ENCODE results near the gene THSD4.
A peak's percentile ranks its signal among the peaks of the same experiment; 100 is the strongest.

THSD4 gene

DNA sequence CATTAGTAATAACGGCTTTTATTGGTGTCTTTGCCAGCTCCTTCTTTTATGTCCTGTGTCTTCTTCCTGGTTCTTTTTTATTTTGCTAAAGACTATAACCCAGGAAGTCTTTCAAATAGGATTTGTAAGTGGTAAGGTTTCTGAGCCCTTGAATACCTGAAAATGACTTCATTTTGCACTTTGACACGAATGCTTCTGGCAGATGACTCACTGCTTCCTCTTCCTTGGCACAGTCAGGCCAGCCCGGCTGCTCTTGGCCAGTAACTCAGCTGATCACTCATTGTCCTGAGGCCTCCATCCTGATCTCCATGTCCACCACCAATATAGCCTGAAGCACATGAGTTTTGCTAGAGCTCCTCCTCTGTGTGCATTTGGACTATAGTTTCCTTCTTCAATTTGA lies 646.4 kb downstream of the THSD4 start:
- peak; percentile 91 for FAIRE-seq
- DNase-seq (ENCODE audit: low spot score): peak; percentile 88

- FAIRE-seq: no peak
- no peak for DNase-seq (ENCODE audit: low spot score)
These were observed 652.9 kb downstream of the THSD4 start for GRCh38 chr15:71768184-71768583.

- DNase-seq (ENCODE audit: low spot score) (no peak), FAIRE-seq (no peak)
These were observed 658.1 kb downstream of the THSD4 start for GRCh38 chr15:71773206-71773859.

DNA sequence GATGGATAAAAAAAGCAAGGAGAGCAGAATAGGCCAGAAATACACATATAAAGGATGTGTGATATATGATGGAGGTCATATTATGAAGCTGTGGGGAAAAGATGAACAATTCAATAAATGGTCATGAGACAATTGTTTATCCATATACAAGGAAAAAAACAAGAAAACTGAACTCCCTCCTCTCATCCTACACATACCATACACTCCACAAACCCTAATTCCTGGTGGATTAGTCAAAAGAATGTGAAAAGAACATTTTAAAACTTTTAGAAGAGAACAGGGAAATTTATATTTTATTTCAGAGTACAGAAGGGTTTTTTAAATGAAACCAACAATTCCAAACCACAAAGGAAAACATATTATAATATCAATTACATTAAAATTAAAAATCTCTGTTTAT lies 660.6 kb downstream of the THSD4 start:
- FAIRE-seq: no peak
- no peak for DNase-seq (ENCODE audit: low spot score)

DNA sequence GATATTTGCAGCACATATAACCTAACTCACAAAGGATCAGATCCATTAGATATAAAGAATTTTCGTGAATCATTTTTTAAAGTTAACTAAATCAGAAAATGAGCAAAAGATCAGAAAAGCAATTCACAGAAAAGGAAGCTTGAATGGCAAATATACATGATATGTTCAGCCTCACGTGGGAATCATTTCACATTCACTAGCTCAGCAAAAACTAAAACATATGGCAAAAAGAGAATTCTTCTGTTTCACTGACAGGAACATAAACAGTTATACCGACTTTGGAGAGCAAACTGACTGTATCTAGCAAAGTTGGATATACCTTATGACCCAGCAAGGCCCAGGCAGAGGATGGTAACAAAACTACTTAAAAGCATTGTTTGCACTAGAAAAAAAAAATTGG lies 661.0 kb downstream of the THSD4 start:
- no peak for FAIRE-seq
- DNase-seq (ENCODE audit: low spot score): no peak

DNA sequence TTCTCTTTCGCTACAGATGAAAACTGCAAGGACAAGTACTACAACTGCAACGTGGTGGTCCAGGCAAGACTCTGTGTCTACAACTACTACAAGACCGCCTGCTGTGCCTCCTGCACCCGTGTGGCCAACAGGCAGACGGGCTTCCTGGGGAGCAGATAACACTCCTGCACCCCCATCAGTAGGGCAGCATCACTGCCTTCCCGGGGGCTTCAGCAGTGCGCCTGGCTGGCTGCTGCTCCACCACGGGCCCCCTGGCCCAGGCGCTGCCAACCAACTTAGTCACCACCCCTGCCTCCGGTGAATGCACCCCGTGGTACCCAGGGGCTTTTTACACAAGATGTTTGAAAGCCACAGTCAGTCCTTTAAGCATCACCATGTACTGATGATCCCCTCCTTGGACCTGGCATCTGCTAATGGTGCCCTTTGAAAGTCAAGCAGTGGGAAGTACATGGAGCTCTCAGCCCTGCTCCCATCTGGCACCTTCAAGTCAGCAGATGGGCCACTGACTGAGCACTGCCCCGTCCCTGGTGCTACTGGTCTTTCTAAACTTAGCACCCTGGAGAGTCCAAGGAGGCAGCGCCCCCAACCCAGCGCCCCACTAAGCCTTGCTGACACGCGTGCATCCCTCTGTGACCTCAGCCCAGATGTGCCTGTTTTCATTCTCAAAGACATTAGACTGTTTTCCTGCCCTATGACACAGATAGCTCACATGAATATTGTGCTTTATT lies 662.1 kb downstream of the THSD4 start:
- FAIRE-seq (no peak), DNase-seq (ENCODE audit: low spot score) (no peak)

- no peak for FAIRE-seq
These were observed 664.0 kb downstream of the THSD4 start for GRCh38 chr15:71779073-71779797.

GRCh38 chr15:71780115-71780976 lies 665.1 kb downstream of the THSD4 start:
- FAIRE-seq: no peak
- peak; percentile 36 for DNase-seq (ENCODE audit: low spot score)

More at GRCh38 chr15:71779073-71779797, 664.0 kb downstream of the THSD4 start:
- DNase-seq (ENCODE audit: low spot score): no peak

- peak; percentile 31 for FAIRE-seq
These were observed 666.1 kb downstream of the THSD4 start for GRCh38 chr15:71781179-71781964.

GRCh38 chr15:71781965-71782265 lies 666.6 kb downstream of the THSD4 start:
- DNase-seq (ENCODE audit: low spot score) (no peak), FAIRE-seq (no peak)

More at GRCh38 chr15:71781179-71781964, 666.1 kb downstream of the THSD4 start:
- DNase-seq (ENCODE audit: low spot score): peak; percentile 34

- DNase-seq (ENCODE audit: low spot score) (no peak), FAIRE-seq (no peak)
These were observed 667.3 kb downstream of the THSD4 start for GRCh38 chr15:71782422-71783165.

GRCh38 chr15:71784719-71785118 lies 669.4 kb downstream of the THSD4 start:
- FAIRE-seq (no peak), DNase-seq (ENCODE audit: low spot score) (no peak)

- DNase-seq (ENCODE audit: low spot score) (no peak), FAIRE-seq (no peak)
These were observed 670.7 kb downstream of the THSD4 start for GRCh38 chr15:71785996-71786395.

GRCh38 chr15:71786673-71787072 lies 671.4 kb downstream of the THSD4 start:
- DNase-seq (ENCODE audit: low spot score) (no peak), FAIRE-seq (no peak)

DNA sequence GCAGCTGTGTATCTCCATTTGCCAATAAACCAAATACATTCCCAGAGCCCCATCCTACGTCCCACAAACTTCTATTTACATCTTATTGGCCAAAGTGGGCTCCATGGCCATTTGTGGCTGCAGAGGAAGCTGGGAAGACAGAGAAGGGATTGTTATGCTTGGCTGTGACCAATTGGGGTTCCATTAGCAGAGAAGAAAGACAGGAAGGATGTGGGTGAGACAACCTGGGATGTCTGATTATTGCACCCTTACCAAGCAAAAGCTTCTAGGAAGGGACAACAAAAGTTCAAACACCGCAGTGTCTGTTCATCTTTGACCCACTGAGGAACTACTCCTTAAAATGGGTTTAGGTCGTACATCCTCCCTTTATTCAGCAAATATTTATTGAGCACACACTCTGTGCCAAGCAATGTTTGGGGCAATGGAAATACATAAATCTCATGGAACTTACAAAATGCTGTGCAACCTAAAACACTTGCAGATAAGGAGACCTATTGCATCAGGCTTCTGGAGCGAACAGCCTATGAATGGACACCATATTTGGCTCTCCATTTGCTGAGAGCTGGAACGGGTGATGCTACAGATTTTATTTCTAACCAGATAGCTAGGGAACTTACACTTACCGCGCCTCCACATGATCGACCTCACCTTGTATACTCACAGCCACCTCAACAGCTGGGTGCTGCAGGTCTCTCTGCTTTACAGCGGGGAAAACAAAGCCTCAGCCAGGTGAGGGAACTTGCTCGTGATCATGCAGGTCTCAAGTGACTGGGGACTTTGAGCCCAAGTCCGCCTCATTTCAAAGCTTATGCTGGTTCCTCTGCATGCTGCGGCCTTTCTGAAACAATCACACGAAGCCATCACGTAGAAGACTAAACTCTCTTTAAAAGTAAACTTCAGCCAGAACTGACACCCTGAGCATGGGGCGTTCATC lies 673.6 kb downstream of the THSD4 start:
- DNase-seq (ENCODE audit: low spot score) (no peak), FAIRE-seq (no peak)

GRCh38 chr15:71789616-71790015 lies 674.3 kb downstream of the THSD4 start:
- FAIRE-seq: no peak
- no peak for DNase-seq (ENCODE audit: low spot score)

DNA sequence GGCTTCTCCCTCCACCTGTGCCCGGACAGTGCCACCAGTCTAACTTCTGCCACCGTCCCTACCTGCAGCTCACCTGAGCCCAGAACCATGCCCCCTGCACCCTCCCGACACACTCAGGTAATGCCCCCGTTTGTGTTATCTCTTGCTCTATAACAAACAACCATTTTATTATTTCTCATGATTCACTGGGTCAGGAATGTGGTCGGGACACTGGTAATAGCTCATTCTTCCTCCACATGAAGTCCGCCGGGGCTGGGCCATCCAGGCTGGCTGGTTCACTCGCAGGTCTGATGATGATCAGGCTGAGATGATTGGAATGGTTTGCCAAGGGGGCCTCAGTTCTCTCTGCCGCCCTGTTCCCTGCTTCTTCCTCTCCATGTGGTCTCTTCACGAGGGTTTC lies 674.8 kb downstream of the THSD4 start:
- DNase-seq (ENCODE audit: low spot score): peak; percentile 16
- FAIRE-seq: no peak

GRCh38 chr15:71791975-71792374 lies 676.7 kb downstream of the THSD4 start:
- no peak for FAIRE-seq

GRCh38 chr15:71792521-71792920 lies 677.2 kb downstream of the THSD4 start:
- peak; percentile 62 for DNase-seq (ENCODE audit: low spot score)
- no peak for FAIRE-seq

More at GRCh38 chr15:71791975-71792374, 676.7 kb downstream of the THSD4 start:
- no peak for DNase-seq (ENCODE audit: low spot score)

Measured in RCC 7860 (cell line).